Nephron (organoid): ENCODE measurements around the gene NIP7.
"Not testable (repeated sequence)": the region's sequence is repeated elsewhere in the genome, so short reads cannot be mapped to it uniquely, and the experiment has no call there.

Experiments used
- H3K27ac Mint-ChIP-seq, 3 experiments: 2 replicates each; pipeline ENCODE4 v1.8.0; 2020; ENCODE audit warnings: mixed read lengths in 3 of 3, mild to moderate bottlenecking in 2 of 3, moderate library complexity in 1 of 3
- H3K27me3 Mint-ChIP-seq: 2 replicates; pipeline ENCODE4 v1.8.0; 2021; ENCODE audit warnings: low read depth, mild to moderate bottlenecking, moderate library complexity, mixed read lengths
- H3K36me3 Mint-ChIP-seq: 2 replicates; pipeline ENCODE4 v1.8.0; 2020; ENCODE audit warnings: low read depth, mixed read lengths
- H3K4me1 Mint-ChIP-seq: 2 replicates; pipeline ENCODE4 v1.8.0; 2020; ENCODE audit warnings: mixed read lengths
- H3K4me3 Mint-ChIP-seq, 3 experiments: 2 replicates each; pipeline ENCODE4 v1.8.0; 2020; ENCODE audit warnings: mild to moderate bottlenecking in 3 of 3, mixed read lengths in 3 of 3, moderate library complexity in 2 of 3
- H3K9me3 Mint-ChIP-seq: 2 replicates; pipeline ENCODE4 v1.8.0; 2020; ENCODE audit warnings: mixed read lengths
- CTCF ChIP-seq, 3 experiments: fragments of 200-600 bp; sonication (generic); IDR thresholded peaks; one replicate each; pipeline ENCODE4 v1.5.0; 2021; ENCODE audit warnings: antibody characterized with exemption in 3 of 3; ENCODE audit not compliant: unreplicated experiment in 3 of 3

NIP7 gene

GRCh38 chr16:69339289-69340094, at the start of gene NIP7, which contains the start of gene COG8:
Gene NIP7, plus strand, starts transcription at chr16:69339772. Its CDS starts 58 bp downstream, at chr16:69339830.
Gene COG8, minus strand, starts transcription at chr16:69339564. Its CDS starts 12 bp downstream, at chr16:69339552.
- peak within 1 kb of the TSS; percentile 87 to 93 (median 93) for H3K27ac Mint-ChIP-seq
- H3K4me1 Mint-ChIP-seq, result peaks cover 32% of the 10 kb centered on the region
- peak within 1 kb of the TSS; percentile 97 to 99 (median 98) for H3K4me3 Mint-ChIP-seq
- H3K36me3 Mint-ChIP-seq, result peaks cover 49% of the 10 kb centered on the region
- no peaks in the 10 kb centered on the region for H3K27me3 Mint-ChIP-seq
- peak; percentile 84 to 90 (median 85) for TF ChIP-seq CTCF (IDR thresholded peaks at IDR 0.05; ENCODE audit: unreplicated experiment in 3 of 3)
- no peaks in the 10 kb centered on the region for H3K9me3 Mint-ChIP-seq

GRCh38 chr16:69291657-69292056, 47.9 kb upstream of the NIP7 start:
- H3K9me3 Mint-ChIP-seq, H3K27me3 Mint-ChIP-seq, H3K27ac Mint-ChIP-seq, H3K4me3 Mint-ChIP-seq, H3K36me3 Mint-ChIP-seq, H3K4me1 Mint-ChIP-seq: not testable (repeated sequence)

GRCh38 chr16:69293401-69293800, 46.2 kb upstream of the NIP7 start:
- H3K4me3 Mint-ChIP-seq, result no peak overlapping the region
- no peaks in the 10 kb centered on the region for H3K27me3 Mint-ChIP-seq
- peaks cover 9% of the 10 kb centered on the region for H3K36me3 Mint-ChIP-seq
- H3K4me1 Mint-ChIP-seq, result no peaks in the 10 kb centered on the region
- TF ChIP-seq CTCF (IDR thresholded peaks at IDR 0.05; ENCODE audit: unreplicated experiment in 3 of 3), result no peak
- H3K9me3 Mint-ChIP-seq, result no peaks in the 10 kb centered on the region
- no peak overlapping the region for H3K27ac Mint-ChIP-seq

- no peak overlapping the region for H3K4me3 Mint-ChIP-seq
- TF ChIP-seq CTCF (IDR thresholded peaks at IDR 0.05; ENCODE audit: unreplicated experiment in 3 of 3), result no peak
- H3K9me3 Mint-ChIP-seq, result no peaks in the 10 kb centered on the region
- peaks cover 12% of the 10 kb centered on the region for H3K36me3 Mint-ChIP-seq
- H3K4me1 Mint-ChIP-seq, result no peaks in the 10 kb centered on the region
- H3K27ac Mint-ChIP-seq, result no peak overlapping the region
- H3K27me3 Mint-ChIP-seq, result no peaks in the 10 kb centered on the region
Measured at GRCh38 chr16:69294051-69294450, 45.5 kb upstream of the NIP7 start.

- not testable (repeated sequence) for H3K4me1 Mint-ChIP-seq, H3K27ac Mint-ChIP-seq, H3K9me3 Mint-ChIP-seq, H3K4me3 Mint-ChIP-seq, H3K27me3 Mint-ChIP-seq
- H3K36me3 Mint-ChIP-seq, result peaks cover 28% of the 10 kb centered on the region
Measured at GRCh38 chr16:69296771-69297170, 42.8 kb upstream of the NIP7 start.

GRCh38 chr16:69298261-69298660, 41.3 kb upstream of the NIP7 start:
- H3K9me3 Mint-ChIP-seq, result no peaks in the 10 kb centered on the region
- no peak overlapping the region for H3K4me3 Mint-ChIP-seq
- no peaks in the 10 kb centered on the region for H3K4me1 Mint-ChIP-seq
- H3K36me3 Mint-ChIP-seq, result peaks cover 34% of the 10 kb centered on the region
- no peaks in the 10 kb centered on the region for H3K27me3 Mint-ChIP-seq
- no peak overlapping the region for H3K27ac Mint-ChIP-seq
- no peak for TF ChIP-seq CTCF (IDR thresholded peaks at IDR 0.05; ENCODE audit: unreplicated experiment in 3 of 3)

GRCh38 chr16:69301187-69301586, 38.4 kb upstream of the NIP7 start:
- Mint-ChIP-seq H3K4me1 (no peaks in the 10 kb centered on the region), H3K27ac (no peak overlapping the region), H3K36me3 (peaks cover 36% of the 10 kb centered on the region), H3K4me3 (no peak overlapping the region), H3K27me3 (no peaks in the 10 kb centered on the region), H3K9me3 (no peaks in the 10 kb centered on the region)
- TF ChIP-seq CTCF (IDR thresholded peaks at IDR 0.05; ENCODE audit: unreplicated experiment in 3 of 3), result no peak
